Endodermal cell (in vitro differentiated cells): ENCODE data around the gene PPFIA4. TPM values are rescaled to one million over a fixed set of nuclear protein-coding genes. Genes with fewer than 3 reads are reported as not detected.

Experiments
- DNase-seq: peaks from one replicate; pipeline ENCODE4 v3.0.0-alpha.2; 2017
- H3K27ac ChIP-seq: 2 replicates; pipeline ENCODE4 v1.5.1; 2013; ENCODE audit warnings: mild to moderate bottlenecking, low read depth, low read length, moderate library complexity
- H3K27me3 ChIP-seq: 2 replicates; pipeline ENCODE4 v1.6.1; 2013; ENCODE audit warnings: mild to moderate bottlenecking, low read length, moderate library complexity; ENCODE audit not compliant: insufficient read depth, control insufficient read depth, poor library complexity, severe bottlenecking
- H3K36me3 ChIP-seq: 2 replicates; pipeline ENCODE4 v1.7.0; 2013; ENCODE audit warnings: mild to moderate bottlenecking, low read length, moderate library complexity; ENCODE audit not compliant: control insufficient read depth, insufficient read depth
- H3K4me1 ChIP-seq: one replicate; pipeline ENCODE4 v1.7.0; 2013; ENCODE audit warnings: low read length; ENCODE audit not compliant: control insufficient read depth, insufficient read depth
- H3K4me3 ChIP-seq: 2 replicates; pipeline ENCODE4 v1.5.1; 2013; ENCODE audit warnings: mild to moderate bottlenecking, low read length, moderate library complexity
- H3K9ac ChIP-seq: 2 replicates; pipeline ENCODE4 v1.6.1; 2013; ENCODE audit warnings: mild to moderate bottlenecking, low read length, moderate library complexity; ENCODE audit not compliant: poor library complexity, severe bottlenecking; ENCODE audit errors: extremely low read depth
- H3K9me3 ChIP-seq: 2 replicates; pipeline ENCODE4 v1.6.1; 2013; ENCODE audit warnings: mild to moderate bottlenecking, low read length, moderate library complexity; ENCODE audit not compliant: control insufficient read depth
- H3K27ac Mint-ChIP-seq: 2 replicates; pipeline ENCODE4 v1.8.0; 2020; ENCODE audit warnings: mixed read lengths
- H3K27me3 Mint-ChIP-seq: 2 replicates; pipeline ENCODE4 v1.8.0; 2021; ENCODE audit warnings: mild to moderate bottlenecking, mixed read lengths; ENCODE audit not compliant: insufficient read depth
- H3K36me3 Mint-ChIP-seq: 2 replicates; pipeline ENCODE4 v1.8.0; 2020; ENCODE audit warnings: low read depth, mixed read lengths
- H3K4me1 Mint-ChIP-seq: 2 replicates; pipeline ENCODE4 v1.8.0; 2020; ENCODE audit warnings: mixed read lengths
- H3K4me3 Mint-ChIP-seq: 2 replicates; pipeline ENCODE4 v1.8.0; 2020; ENCODE audit warnings: mild to moderate bottlenecking, moderate library complexity, mixed read lengths
- H3K9me3 Mint-ChIP-seq: 2 replicates; pipeline ENCODE4 v1.8.0; 2020; ENCODE audit warnings: mild to moderate bottlenecking, mixed read lengths
- CTCF ChIP-seq: fragments of 200-600 bp; sonication (generic); conservative IDR thresholded peaks from 2 replicates; pipeline ENCODE4 v1.5.0; 2021; ENCODE audit warnings: antibody characterized with exemption, mild to moderate bottlenecking
- WGBS, 2 experiments: methylation state at CpG; one replicate each; pipeline versions ENCODE4 v1.1.5 to v1.1.7; 2013; ENCODE audit warnings: missing lambda C conversion rate in 2 of 2, mixed read lengths in 1 of 2; ENCODE audit not compliant: insufficient coverage in 1 of 2, insufficient read length in 1 of 2; 5-methylcytosine and 5-hydroxymethylcytosine counted together
- total RNA-seq, 2 donors: library from RNA; stranded (reverse); fragmentation: NEBNext Ultra II Directional in 1 of 2; extraction: Animal tissue kit (Norgen Biotek cat#: 25700) in 1 of 2; gene quantifications; 2 replicates in 1 of 2; 3 replicates in 1 of 2; pipeline ENCODE4 v1.2.1, GENCODE V29; 2021

Gene PPFIA4
- total RNA-seq, 2 donors from 2014 or later: 8.4 to 12.1 TPM

DNA sequence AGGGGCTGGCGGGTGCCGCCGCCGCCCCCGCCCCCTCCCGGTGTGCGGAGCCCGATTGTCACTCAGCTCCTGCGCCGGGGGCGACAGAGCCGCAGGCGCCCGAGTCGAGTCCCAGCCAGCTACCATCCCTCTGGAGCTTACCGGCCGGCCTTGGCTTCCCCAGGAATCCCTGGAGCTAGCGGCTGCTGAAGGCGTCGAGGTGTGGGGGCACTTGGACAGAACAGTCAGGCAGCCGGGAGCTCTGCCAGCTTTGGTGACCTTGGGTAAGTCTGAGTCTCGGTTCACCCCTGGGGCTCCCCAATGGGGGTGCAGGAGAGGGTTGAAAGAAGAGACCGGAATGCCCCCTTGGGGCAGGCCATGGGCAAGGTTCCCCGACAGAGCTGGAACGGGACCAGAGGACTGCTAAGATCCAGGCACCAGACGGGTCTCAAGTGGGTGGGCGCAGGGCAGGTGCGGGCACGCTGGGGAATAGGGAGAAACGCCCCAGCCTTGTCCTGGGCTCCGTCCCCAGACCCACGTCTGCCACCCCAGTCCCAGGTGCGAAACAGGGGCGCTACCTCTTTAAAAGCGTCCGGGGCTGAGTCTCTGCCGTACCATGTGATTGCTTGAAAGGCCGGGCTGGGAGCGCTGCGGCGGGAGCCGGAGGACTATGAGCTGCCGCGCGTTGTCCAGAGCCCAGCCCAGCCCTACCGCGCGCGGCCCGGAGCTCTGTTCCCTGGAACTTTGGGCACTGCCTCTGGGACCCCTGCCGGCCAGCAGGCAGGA, 101.6 kb downstream of the PPFIA4 start, which contains the start of gene ADORA1:
TSS of gene ADORA1 (plus strand) at position 61 of the 765 bp plus-strand sequence. CDS start 1,116 bp downstream, outside the sequence.
- H3K36me3 ChIP-seq: no peaks in the 10 kb centered on the region
- H3K9ac ChIP-seq: peak within 1 kb of the TSS; percentile 32
- Mint-ChIP-seq H3K27me3 (peaks cover 50% of the 10 kb centered on the region), H3K4me3 (peak within 1 kb of the TSS; percentile 63), H3K9me3 (no peaks in the 10 kb centered on the region), H3K27ac (no peak within 1 kb of the TSS), H3K4me1 (peaks cover 22% of the 10 kb centered on the region), H3K36me3 (no peaks in the 10 kb centered on the region)
- peak; percentile 69 for TF ChIP-seq CTCF
- peaks cover 11% of the 10 kb centered on the region for H3K4me1 ChIP-seq
- 0 to 2% methylated on average over 15 to 51 of the region's 51 CpGs for WGBS, 2 experiments
- peak; percentile 93 for DNase-seq
- H3K27me3 ChIP-seq: peaks cover 8% of the 10 kb centered on the region
- no peak within 1 kb of the TSS for H3K27ac ChIP-seq
- H3K4me3 ChIP-seq: peak within 1 kb of the TSS; percentile 86
- no peaks in the 10 kb centered on the region for H3K9me3 ChIP-seq

DNA sequence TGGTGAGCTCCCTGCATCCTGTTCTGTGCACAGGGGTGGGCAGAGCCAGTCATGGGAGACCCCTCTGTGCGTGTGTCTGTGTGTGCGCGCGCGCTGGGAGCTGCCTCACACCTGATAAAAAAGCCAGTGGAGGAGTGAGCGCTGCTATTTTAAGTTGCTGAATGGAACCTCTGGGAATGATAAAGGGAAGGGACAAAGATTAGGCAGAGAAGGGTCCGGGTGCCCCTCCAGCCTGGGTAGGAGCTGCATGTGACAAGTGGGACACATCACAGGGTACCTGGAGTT, 102.1 kb downstream of the PPFIA4 start:
- Histone ChIP-seq H3K27me3 (peaks cover 8% of the 10 kb centered on the region), H3K36me3 (no peaks in the 10 kb centered on the region), H3K4me3 (peak overlapping the region; percentile 86), H3K27ac (no peak overlapping the region), H3K9ac (no peak overlapping the region), H3K9me3 (no peaks in the 10 kb centered on the region), H3K4me1 (peaks cover 11% of the 10 kb centered on the region)
- H3K36me3 Mint-ChIP-seq: no peaks in the 10 kb centered on the region
- DNase-seq: no peak
- H3K4me1 Mint-ChIP-seq: peaks cover 22% of the 10 kb centered on the region
- H3K27ac Mint-ChIP-seq: no peak overlapping the region
- TF ChIP-seq CTCF: no peak
- WGBS, 2 experiments: 24 to 40% methylated on average over 2 to 7 of the region's 7 CpGs
- peaks cover 50% of the 10 kb centered on the region for H3K27me3 Mint-ChIP-seq
- H3K9me3 Mint-ChIP-seq: no peaks in the 10 kb centered on the region
- H3K4me3 Mint-ChIP-seq: peak overlapping the region; percentile 63

Other genes starting within 250 kb of the PPFIA4 start
- 100 to 1,000 TPM; 207 to 219 TPM for gene KDM5B, start 218.1 kb upstream of the PPFIA4 start, total RNA-seq
- 1 to 10 TPM; 2.3 to 5.0 TPM for gene PCAT6, start 215.5 kb upstream of the PPFIA4 start, total RNA-seq
- gene RABIF, start 137.3 kb upstream of the PPFIA4 start, total RNA-seq: 1 to 10 TPM; 7.8 to 8.2 TPM
- 10 to 100 TPM; 34.4 to 39.4 TPM for gene KLHL12, start 99.3 kb upstream of the PPFIA4 start, total RNA-seq
- 10 to 100 TPM; 68.1 to 79.7 TPM for gene ADIPOR1, start 68.2 kb upstream of the PPFIA4 start, total RNA-seq
- 10 to 100 TPM; 15.7 to 18.0 TPM for gene CYB5R1, start 59.2 kb upstream of the PPFIA4 start, total RNA-seq
- gene TMEM183A, start 19.1 kb upstream of the PPFIA4 start, total RNA-seq: 10 to 100 TPM; 88.9 to 89.7 TPM
- not detected for gene MYOG, start 59.5 kb downstream of the PPFIA4 start, total RNA-seq
- 1 to 10 TPM; 2.0 to 2.1 TPM for gene ADORA1, start 101.2 kb downstream of the PPFIA4 start, total RNA-seq
- not detected for gene MYBPH, start 149.3 kb downstream of the PPFIA4 start, total RNA-seq
- 1 to 10 TPM in 1 of 2 donors, under 1 TPM in 1; 0.18 to 1.1 TPM for gene CHI3L1, start 160.2 kb downstream of the PPFIA4 start, total RNA-seq
- under 1 TPM in 1 of 2 donors, not detected in 1; 0.07 TPM for gene CHIT1, start 203.2 kb downstream of the PPFIA4 start, total RNA-seq